ENCODE results near the gene SHISA3.

Gene SHISA3

DNA sequence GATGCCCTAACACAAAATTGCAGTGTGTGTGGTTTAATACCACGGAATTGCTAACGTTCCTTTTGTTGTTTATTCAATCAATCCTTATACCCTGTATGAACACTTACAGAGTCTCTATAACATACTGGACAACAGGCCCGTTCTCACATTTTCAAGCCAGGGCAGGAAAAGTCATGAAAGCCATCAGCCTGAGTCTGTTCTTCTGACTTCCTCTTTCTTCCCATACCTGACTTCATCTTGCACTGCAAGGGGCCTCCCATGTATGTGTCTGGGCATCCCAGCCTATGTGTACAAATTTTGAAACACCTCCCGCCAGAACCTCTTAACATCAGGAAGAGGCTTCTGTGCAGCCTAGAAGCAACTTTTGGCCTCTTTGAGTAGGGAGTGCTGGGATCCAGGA is 4.9 kb upstream of the SHISA3 start:
- no peak for DNase-seq

DNA sequence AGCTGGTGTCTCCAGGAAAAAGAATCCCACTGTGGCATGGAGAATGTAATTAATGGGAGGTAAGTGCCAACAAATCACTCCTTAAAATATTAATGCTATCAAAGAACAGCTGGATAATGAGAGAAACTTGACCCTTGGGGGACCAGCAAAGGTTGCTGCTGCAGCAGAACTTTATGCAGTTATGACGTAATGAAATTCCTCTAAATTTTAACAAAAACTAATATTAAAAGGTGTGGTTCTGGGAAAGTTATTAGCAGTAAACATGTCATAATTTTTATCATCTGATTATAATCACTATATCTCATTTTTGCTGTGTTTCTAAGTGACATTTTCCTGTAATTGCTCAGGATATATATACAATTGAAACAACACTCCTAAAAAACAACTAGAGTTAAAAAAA is 1.7 kb upstream of the SHISA3 start:
- no peak for DNase-seq

DNA sequence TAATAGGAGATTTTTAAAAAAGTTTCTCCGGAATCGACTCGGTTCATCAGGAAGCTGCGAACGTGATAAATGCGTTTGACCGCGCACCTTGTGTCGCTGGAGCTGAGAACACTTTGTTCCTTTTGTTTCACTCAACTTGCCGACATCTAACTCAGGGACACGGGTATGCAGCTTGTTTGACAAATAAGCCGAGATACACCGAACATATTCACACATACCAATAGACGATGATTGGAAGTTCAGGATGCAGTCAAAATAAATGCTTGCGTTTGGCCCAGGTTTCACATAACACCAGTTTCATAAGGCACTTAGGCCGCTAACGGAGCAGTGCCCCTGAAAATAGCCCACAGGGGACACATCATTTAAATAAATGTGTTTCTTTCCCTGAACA is 932 bp upstream of the SHISA3 start:
- no peak for DNase-seq

DNA sequence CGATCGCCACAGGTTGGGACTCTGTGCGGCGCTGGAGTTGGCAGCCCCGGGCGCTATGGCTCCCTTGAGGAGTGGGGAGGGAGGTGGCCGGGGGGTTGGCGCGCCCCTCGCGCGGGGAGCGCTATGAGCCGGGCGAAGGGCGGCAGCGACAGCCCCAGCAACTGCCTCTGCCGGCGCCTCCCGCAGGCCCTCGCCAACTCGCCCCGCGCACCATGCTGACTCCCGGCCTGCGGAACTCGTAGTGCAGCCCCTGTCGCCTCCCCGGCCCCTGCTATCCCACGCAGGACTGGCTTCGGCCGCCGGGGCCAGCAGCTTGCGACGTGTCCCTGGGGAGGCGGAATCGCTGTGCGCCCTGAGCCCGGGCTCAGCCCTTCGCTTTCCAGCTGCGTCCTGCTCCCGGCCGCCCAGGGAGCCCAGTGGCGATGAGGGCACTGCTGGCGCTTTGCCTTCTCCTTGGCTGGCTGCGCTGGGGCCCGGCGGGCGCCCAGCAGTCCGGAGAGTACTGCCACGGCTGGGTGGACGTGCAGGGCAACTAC is 415 bp downstream of the SHISA3 start:
- DNase-seq: no peak

DNA sequence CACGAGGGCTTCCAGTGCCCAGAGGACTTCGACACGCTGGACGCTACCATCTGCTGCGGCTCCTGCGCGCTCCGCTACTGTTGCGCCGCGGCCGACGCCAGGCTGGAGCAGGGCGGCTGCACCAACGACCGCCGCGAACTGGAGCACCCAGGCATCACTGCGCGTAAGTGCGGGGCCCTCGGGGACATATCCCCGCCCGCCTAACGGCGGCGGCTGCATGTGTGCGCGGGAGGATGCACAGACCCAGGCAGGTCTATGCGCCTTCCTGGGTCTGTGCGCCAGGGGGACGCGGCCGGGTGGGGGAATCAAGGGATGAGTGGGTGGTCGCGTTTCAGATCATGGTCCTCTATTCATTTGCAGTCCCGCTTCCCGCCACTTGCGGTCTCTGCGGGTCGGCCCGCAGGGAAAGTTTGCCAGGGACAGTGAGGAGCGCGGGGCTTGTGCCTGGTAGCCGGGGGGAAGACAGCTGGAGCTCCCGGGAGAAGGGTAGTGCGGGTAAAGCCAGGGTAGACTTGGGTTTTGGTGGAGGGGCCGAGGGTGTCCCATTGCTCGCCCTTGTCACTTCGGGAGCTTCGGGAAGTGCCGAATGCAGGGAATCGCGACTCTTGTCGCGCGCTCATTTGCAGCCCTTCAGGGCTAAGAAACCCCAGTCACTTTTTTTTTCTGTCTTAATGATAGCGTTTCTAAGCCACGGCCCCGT is 1.0 kb downstream of the SHISA3 start:
- no peak for DNase-seq

DNA sequence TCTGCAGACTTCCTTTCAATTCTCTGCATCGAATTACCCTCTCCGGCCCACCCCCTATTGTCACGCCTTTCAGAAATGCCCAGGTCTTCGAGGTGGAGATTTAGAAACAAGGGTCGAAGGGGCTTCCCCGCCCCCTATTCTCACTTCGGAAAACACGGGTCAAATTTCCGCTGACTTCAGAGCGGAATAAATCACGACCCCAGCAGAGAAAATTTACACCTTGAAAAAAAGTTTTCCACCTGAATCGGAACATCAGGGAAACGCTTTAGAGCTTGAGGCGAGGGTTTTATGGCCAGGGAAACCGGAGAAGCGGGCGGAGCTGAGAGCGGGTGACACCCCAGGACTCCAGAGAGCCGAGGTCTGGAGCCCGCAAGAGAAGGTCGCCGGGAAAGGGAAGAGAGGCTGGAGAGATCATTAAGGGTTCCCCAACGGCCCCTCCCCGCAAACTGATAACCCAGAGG is 1.6 kb downstream of the SHISA3 start:
- no peak for DNase-seq

DNA sequence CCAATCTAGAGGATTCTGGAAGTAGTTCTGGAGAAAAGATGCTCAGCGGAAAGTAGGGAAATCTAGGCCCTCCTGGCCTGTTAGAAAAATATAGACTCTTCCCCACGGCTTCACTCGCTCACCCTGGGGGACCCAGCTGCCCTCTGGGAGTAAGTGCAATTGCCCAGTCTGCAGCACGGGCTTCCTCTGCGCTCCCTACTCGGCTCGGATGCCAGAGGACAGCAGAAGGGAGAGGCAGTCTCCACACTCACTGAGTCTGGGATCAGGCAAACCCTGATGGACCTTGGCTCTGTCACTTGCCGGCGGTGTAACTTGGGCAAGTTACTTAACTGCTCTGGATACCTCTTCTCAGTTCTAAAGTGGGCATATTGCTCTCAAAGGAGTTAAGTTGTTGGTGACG is 2.1 kb downstream of the SHISA3 start:
- DNase-seq: no peak

DNA sequence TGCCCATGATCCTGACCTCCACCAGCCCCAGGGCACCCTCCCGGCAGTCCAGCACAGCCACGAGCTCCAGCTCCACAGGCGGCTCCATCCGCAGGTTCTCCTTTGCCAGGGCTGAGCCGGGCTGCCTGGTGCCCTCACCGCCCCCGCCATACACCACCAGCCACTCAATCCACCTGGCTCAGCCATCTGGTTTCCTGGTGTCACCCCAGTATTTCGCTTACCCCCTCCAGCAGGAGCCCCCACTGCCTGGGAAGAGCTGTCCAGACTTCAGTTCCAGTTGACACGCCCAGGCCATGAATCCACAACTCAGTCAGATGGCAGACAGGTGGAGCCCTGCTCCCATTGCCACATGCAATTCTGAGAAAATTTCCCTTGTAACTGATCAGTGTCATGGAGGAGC is 3.9 kb downstream of the SHISA3 start:
- no peak for DNase-seq

DNA sequence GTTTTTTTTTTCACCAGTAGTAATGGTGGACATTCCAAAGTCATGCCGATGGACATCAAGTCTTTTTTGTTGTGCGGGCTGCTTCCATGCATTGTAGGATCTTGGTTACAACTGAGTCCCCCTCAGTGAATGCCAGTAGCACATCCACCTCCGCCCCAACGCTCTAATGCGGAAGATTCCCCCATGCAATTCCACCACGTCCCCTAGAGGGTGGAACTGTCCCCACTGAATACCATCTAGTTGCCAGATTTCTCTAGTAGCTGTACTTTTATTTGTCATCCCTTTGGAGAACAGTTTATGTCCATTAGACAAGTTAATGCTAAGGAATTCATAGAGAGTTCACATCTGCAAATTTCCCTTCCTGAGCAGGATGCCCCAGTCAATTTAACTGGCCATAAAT is 6.7 kb downstream of the SHISA3 start:
- no peak for DNase-seq

DNA sequence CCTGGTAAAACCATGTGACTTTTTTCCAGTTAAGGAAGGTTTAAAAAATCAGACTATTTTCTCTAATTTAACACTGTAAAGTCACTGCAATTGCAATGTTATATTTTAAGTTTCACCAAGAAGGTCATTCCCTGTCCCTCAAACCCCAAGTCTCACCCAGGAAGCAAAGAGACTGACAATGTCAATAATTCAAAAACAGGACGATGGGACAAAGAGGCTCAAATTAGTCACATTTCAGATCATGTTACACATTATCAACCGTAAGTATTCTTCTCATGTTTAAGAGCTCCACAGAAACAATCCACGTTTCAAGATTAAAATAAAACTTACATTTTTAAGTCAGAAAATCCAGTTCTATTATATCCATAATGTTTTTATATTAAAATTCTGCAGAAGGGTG is 13.2 kb downstream of the SHISA3 start:
- no peak for DNase-seq

DNA sequence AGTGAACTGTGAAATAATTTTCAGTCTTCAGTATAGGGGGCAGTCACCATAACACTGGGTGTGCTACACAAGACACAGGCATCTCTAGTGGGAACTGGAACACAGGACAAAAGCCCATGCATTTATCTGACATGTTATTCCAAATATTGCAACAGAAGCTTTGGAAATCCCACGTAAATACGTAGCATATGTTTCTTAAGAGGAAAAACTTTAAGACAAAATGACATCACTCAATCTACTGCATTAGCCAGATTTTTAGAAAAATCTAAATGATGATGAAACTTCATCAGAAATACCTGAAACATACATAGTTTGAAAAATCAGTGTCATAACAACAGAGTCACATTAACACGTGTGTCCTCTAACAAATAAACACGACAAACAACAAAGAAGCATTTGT is 14.5 kb downstream of the SHISA3 start:
- no peak for DNase-seq

DNA sequence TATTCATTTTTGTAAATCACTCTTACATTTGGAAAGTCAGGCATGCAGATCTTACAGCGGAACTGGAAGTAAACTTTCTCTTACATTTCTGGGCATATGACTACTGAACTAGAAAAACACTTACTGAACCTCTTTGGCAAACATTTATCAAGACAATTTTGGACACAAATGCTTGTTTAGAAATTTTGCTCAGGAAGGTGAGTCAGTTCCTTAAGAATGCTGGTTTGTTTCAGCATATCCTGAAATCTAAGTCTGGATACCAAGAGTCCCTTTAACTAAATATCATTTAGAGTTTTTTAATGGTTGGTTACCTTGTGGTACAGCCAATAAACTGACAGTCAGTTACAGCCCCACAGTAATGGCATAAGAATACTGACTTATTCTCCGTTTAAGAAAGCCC is 15.0 kb downstream of the SHISA3 start:
- no peak for DNase-seq

DNA sequence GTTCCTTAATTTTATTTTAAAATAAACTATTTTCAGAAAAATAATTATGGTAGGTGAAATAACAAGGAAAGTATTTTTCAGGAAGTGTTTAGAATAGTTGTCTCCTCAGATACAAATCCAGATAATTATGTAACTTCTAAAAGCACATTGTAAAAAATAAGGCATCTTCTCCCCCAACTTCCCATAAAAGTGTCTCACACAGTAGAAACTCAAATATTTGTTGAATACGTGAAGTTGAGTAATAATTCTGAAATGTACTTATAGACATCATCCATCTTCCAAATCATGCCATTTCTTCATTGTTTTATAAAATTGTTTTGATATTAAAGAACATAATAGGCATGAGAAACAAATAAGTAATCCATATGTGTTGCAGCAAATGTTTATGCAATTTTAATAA is 18.0 kb downstream of the SHISA3 start:
- DNase-seq: no peak

DNA sequence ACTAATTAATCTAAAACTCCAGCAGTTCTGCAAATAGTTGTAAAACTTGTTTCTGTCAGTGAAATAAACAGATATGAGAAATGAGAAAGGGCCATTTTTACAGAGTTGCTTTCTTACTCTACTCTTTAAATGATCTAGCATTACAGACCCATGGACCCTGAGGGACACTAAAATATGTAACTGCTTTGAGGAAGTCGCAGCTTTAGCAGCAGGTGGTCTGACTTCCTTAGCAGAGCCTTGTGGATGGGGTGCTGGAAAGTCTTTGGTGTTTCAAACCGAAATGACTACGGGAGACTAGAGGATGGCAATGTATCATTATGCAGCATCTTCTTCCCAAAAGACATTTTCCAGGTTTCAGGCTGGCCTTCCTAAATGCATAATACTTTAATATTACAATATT is 18.7 kb downstream of the SHISA3 start:
- DNase-seq: no peak

DNA sequence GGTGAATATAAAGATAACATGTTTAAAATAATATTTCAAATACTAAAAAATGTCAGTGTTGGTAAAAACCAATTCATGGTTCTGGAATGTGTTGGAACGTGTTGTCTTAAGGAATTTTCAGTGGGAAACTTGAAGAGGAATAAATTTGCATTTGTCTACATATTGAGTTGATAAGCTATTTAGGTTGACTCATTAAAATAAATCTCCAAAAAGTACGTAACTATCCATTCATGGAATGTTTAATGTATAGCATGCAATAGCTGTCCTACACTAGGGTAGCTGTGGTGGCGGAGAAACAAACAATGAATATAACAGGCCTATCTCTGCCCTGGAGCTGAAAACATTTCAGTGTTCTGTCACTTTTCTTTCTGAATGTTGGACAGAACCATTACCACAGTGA is 20.3 kb downstream of the SHISA3 start:
- no peak for DNase-seq

DNA sequence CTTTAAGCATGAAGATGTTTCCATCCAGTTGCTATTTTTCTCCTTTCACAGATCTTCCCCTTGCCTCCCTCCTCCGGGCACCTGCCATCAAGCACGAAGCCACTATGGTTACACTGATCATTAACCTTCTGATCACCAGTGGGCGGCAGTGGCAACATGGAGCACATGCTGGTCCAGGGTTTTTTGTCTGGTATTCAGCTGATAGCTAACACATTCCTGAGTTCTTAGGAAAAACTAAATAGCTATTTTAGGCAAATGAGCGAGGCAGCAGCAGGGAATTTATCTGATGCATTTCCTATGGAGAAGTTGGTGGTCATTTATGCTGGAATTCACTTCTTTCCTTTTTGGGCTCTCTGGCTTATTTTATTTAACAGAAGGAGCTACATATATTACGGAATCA is 22.9 kb downstream of the SHISA3 start:
- no peak for DNase-seq

DNA sequence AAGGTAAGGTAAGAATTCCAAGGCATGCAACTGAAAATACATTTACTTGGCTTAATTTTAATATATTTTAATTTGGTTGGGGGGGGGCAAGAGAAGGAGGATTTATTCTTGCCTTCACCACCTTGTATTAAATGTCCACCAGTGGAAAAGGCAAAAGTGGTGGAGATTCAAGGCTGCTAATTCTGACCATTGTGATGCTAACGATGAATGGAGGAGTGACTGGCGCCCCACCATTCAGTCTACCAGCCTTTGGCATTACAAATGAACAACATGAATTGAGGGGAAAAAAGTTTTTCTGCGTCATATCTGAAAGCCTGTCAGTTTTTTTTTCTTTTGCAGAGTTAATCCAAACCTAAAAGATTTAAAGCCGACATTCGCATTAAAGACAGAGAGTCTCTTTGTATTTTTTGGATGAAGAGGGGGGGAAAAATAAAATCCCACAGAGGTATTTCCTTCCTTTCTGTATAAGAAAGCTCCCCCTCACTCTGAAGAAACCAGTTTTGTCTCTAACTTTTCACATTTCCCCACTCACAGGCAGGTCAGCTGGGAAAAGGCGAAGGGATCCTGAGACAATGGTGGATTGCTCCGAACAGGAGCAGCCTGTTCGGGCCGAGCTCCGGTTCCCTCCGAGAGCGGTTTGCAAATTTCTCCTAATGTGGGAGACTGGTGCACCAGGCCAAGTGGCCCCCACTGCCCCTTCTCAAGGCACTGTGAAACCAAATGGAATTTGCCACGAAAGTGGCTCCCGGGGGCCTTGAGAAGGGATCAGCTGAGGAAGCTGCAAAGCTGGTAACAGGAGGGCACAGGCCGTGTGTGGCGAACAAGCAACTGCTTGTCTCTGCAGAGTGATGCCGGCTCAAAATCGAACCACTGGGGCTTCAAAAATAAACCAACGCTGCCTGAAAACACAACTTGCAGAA is 28.1 kb downstream of the SHISA3 start:
- no peak for DNase-seq

DNA sequence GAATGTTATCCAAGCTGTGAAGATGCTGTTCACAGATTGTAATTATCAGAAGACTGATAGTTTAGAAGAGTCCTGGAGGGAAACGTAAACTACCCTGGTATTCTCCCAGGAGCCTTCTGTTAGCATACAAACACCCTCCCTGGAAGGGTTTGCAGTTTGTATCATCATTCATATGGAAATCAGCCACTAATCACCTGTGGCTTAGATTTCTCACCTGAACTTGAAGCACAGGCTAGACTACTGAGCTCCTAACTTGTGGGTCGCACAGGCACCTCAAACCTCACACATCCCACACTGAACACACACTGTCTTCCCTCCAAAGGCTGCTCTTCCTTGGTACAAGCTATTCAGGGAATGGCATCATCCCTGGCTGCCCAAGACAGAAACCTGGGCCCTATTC is 30.7 kb downstream of the SHISA3 start:
- no peak for DNase-seq

DNA sequence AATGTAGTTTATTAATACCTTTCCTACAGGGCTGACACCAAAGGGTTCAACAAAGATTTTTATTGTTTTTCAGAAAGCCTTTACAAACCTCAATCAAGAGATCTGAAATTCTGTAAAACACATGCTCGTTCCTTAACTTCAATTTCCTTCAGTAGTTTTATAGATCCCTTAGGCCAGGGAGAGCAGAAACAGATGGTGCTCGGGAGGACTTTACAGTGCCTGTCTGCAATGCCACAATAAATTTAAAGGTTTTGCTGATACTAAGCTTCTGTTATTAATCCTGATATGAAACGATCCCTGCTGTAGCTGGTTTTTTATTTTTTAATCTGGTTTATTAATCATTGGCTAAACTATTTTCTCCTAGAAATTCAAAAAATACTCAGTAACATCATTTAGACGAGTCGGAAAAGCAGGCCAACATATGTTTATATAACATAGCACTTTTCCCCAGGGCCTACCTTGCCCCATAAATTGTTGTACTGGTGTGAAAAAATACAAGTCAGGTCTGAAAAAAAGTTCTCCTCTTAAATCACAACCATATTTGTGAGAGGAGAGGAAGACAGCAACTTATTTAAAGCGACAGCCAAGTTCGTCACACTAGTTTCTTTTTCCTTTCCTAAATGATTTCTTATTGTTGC is 39.8 kb downstream of the SHISA3 start:
- no peak for DNase-seq

DNA sequence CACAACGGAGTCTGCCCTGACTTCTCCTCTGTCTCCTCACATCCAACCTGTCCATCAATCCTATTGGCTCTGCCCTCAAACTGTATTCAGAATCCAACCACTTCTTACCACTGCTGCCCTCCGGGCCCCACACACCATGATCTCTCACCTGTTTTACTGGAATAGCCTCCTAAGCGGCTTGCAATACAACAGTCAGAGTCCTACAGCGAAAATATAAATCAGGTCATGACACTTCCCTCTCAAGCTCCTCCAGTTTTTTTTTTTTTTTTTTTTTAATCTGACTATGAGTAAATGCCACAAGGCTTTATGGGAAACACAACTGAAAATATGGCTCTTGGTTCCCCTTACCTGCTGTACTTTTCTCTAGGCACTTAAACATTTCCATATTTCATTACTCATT is 42.8 kb downstream of the SHISA3 start:
- no peak for DNase-seq

DNA sequence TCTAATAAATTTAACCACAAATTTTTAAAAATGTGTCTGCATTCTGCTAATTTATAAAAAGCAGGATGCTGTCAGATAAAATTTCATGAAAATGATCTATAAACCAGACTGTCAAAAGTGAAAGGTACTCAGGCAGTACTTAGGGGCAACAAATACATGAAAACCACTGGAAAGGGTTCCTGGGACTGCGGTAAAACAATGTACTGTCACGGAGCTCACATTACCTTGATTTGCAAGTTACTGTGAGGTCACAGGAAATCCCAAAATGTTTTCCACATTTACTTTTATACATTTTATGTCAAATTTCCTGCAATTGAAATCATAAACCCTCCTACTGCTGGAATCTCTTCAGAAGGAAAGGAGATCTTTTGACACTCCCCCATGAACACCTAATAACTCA is 45.3 kb downstream of the SHISA3 start:
- no peak for DNase-seq

DNA sequence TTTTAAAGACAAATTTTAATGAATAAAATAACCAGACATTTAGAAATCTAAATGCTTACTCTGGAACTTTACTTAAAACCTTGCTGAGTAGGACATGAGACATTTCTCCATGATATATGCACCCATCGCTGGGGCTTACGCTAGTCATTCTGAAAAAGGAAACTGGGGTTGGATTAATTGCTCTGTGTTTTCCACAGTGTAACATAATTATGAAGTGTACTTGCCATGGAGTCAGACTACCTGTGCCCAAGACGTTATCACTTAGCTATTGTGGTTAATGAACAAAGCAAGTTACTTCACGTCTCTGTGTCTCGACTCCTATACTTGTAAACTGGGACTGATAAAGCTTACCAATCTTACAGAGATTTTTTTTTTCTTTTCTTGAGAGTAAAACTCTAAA is 47.8 kb downstream of the SHISA3 start:
- DNase-seq: no peak

DNA sequence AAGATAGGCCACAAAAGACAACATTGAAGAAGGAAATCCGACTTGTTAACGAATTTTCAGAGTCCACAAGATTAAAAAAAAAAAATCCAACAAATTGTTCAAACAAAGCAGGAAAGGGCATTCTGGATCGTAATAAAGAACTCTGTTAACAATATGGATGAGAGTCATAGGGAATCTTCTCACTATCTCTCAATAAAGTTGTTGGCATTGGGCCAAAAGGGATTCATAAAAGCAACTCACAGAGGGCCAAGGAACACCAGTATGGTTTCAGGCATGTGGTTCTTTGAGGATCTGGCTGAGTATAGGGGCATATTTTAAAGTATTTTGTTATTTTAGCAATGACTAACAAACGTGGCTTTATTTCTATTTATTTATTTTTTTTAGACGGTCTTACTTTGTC is 49.5 kb downstream of the SHISA3 start:
- DNase-seq: no peak
